CD4-positive, alpha-beta T cell treated with Interleukin-4 for 1 hour (primary cell): ENCODE results near the gene HNF4A.
"Not testable (repeated sequence)": the region's sequence is repeated elsewhere in the genome, so short reads cannot be mapped to it uniquely, and the experiment has no call there.

Experiments used
- DNase-seq, 2 donors: peaks; one replicate each; pipeline ENCODE4 v3.0.0-alpha.2; 2020 to 2022

Gene HNF4A

DNA sequence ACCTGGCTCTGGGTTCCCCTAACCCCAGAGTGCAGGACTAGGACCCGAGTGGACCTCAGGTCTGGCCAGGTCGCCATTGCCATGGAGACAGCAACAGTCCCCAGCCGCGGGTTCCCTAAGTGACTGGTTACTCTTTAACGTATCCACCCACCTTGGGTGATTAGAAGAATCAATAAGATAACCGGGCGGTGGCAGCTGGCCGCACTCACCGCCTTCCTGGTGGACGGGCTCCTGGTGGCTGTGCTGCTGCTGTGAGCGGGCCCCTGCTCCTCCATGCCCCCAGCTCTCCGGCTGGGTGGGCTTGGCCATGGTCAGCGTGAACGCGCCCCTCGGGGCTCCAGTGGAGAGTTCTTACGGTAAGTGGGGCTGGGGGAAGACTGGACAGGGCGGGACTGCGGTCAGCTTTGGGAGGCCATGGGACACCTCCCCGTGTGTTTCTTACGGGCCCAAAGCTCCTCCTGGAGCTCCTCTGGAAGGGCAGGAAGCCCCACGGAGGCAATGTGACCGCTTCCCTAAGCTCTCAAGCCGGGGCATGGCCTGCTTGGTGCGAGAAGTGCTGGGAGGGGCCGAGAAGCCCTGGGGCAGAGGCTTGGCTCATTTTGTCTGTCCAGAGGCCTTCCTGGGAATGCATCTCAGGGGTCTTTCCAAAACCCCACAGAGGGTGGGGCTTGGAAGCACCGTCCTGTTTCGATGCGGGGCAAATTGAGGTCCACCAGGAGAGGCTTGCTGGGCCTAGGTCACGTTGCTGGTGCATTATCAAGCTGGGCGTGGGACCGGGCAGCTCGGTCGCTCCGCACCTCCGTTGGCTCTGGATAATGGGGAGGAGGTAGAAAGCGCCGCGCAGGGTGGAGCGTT lies at the start of gene HNF4A:
TSS of gene HNF4A (plus strand) at position 202 of the 855 bp plus-strand sequence. CDS start at position 308, 106 bp downstream.
- DNase-seq: no peak

DNA sequence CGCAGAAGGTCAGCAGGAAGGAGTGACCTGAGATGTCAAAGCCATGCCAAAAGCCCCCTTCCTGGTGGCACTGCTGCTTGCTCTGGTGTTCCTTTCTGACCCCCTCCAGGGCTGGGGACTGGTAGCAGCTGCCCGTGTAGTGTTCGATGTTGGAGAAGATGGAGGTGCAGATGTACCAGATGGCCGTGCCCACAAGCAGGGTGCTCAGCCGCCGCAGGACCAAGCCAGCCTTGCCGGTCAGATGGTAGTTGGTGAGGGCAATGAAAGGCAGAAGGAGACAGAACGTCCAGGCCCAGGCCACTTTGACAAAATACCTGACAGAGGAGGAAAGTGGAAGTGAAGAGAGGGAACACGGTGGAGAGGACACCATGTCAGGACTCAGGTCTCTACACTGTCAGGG lies 48.6 kb upstream of the HNF4A start:
- DNase-seq: no peak

DNA sequence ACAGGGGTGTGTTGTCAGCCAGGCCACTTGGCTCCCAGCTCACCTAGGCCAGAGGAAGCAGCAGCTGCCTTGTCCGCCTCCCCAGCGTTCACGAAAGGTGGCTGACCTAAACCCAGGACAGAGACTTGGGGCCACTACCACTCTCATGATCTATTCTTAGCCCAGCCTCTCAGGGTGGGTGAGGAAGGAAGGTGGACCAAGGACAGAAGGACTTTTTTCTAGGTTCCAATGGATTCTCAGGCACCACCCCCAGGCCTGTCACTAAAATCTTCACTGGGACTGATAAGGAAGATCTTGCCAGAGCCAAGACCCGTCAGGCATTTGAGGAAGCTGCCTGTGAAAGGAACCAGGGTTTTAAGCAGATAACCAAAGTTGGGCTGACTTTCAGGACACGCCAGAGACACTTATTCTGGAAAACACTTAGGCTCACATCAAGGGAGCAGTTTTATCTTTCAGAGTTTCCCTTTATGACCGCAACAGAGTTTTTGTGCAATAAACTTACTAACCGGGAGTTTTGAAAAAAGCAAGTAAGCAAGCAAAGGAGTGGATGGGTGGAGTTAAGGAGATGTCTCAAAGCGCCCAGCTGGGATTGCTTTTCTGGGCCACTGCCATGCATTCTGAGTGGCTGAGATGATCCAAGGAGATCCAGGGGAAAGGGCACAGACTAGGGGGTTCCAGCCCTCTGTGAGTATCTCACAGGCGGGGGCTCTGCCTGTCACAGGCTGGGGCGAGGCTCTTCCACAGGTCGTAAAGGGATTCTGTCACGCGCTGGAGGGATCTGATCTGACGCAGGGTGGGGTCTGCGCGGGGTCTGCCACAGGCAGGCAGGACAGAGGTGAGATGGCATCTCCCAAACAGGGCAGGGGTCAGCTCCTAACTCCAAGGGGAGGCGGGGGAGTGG lies 45.5 kb upstream of the HNF4A start:
- DNase-seq: peak in 1 of 2 donors; percentile 7

DNA sequence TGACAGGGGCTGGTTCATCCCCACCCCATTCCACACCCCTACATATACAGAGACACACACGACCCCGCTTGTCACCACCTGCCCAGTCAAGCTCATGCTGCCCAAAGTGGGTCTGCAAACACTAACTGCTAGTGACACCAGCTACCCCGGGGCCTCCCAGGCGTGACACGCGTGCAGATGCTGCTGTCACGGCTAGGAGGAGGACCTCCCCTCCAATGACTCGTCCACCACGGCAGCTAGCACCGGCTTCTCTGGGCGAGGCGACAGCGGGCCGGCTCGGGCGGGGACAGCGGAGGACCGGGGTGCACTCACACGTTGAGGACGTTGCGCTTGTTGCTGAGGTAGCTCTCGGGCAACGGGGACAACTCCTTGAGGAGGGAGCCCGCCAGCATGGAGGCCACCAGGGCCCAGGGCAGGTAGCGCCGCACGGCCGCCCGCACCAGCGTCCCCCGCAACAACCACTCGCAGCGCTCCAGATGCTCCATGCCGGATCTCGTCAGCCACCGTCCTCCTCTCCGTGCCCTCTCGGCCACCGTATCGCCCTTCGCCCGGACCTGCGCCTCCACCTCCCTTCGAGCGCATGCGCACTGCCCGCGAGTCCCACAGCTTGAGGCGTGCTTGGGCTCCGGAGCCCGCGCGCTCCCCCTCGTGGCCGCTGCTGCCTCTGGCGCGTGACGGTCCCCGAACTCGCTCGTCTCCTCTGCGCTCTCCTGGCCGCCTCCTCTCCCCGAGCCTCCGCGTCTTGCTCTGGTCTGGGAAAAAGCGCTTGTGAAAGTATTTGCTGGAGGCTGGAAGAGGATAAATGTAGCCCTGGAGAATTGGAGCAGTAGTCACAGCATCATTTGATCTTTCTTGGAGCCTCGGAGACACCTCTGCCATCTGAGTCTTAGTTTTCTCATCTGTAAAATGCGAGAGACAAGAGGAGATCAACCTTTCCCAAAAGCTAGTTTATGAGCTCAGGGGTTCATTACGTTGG lies 44.5 kb upstream of the HNF4A start, which contains the start of gene FITM2:
TSS of gene FITM2 (minus strand) at position 539 of the 976 bp plus-strand sequence. CDS start at position 485, 54 bp downstream.
- peak; percentile 98 for DNase-seq

DNA sequence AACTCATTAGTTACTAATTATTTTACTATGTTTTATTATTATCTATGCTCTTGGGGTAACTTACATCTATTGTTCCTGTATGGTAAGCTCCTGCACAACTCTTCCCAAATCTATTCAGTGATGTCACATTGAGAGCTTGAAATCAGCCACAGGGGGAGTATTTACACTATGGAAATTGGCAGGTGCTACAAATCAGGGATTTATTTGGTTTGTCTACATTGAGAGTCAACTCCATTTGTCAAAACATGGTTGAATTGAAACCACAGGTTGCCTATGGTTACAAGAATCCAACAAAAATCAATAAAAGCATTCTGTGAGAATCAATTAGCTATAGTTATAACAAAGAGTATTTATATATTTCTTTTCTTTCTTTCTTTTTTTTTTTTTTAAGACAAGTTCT lies 40.6 kb upstream of the HNF4A start:
- DNase-seq: no peak

DNA sequence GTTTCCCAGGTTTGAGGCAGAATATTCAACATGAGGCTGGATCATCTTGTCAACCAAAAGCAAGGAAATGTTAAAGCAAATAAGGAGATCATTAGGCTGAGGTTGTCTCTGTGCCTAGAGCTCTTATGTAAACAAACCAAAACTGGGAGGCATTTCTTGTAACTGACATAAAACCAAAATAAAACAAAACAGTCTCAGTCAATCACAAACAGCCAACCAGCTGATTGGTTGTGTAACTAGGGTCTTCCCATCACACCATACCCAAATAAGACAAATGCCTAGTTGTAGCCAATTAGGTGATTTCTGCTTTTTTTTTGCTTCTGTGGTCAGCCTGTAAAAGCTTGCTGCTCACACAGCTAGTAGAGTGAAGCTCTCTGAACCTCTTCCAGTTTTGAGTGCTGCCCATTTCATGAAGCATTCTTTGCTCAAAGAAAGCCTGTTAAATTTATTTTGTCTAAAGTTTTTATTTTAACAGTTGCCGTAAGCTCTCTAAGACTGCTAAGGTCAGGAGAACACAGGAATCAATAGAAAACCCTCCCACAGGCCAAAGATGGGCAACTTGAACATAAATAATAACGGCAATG lies 35.6 kb upstream of the HNF4A start:
- DNase-seq: no peak

DNA sequence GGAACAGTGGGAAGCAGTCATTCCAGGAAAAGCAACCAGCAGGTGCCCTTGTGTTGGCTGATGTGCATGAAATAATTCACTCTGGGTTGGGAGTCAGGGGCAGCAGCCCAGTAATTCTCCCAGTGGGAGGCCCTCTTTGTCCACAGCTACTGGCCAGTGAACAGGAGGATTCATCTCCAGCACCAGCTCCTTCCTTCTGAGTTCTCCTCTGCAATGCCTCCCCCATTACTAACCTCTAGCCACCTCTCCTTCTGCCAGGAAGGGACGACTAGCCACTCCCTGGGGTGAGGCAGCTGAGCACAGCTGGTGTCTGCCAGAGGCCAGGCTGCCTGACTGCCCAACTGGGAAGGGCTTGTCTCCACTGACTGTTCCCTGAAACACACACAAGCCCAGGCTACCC lies 31.2 kb upstream of the HNF4A start:
- DNase-seq: no peak

DNA sequence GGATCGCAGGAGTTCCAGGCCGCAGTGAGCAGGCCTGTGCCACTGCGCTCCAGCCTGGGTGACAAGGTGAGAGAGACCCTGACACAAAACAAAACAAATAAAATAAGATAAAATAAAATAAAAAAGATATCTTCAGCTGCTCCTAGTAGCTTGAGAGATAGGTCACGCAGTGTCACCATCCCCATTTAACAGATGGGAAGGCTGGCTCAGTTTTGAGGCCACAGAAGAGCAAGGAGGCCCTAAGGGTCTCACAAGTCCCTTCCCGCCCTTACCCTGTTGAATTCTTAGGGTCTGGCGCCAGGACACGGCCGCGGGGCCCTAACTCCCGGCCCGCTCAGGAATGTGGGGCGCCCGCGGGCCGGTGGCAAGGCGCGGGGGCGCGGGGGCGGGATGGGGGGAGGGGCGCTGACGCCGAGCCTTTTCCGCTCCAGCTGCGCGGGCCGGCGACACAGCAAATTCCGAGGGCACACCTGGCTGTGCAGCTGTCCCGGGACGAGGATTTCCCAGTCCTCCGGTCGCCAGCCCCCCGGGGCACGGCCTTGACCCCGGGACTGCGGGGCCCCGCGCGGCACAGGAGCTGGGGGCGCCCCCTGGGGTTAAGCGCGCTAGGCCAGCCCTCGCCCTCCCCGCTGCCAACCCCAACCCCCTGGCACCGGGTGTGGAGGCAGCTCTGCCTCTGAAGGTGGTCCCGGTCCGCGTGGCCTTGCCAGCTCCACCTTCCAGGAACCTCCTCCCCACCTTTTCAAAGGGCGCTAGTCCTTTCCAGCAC lies 28.9 kb upstream of the HNF4A start:
- no peak for DNase-seq

DNA sequence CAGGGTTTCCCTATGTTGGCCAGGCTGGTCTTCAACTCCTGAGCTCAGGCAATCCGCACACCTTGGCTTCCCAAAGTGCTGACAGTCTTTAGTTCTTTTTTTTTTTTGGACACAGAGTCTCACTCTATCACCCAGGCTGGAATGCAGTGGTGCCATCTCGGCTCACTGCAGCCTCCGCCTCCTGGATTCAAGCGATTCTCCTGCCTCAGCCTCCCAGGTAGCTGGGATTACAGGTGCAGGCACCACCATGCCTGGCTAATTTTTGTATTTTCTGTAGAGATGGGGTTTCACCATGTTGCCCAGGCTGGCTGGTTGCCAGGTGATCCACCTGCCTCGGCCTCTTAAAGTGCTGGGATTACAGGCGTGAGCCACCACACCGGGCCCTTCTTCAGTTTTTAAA lies 27.8 kb upstream of the HNF4A start:
- not testable (repeated sequence) for DNase-seq

DNA sequence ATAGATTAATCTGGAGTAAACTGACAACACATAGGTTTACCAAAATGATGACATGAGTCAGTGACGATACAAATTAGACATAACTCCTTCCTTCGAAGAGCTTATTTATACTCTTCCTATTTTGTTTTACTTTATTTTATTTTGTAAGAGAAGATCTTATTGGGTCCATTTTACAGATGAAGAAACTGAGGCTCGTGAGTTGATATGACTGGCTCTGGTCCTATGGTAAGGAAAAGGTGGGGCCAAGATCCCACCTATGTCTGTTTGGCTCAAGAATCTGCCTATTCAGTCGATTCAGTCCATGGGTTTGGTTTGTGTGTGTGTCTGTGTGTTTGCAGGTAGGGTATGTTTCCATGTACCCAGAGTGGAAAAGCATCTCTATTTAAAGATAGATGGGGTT lies 27.1 kb upstream of the HNF4A start:
- DNase-seq: no peak

DNA sequence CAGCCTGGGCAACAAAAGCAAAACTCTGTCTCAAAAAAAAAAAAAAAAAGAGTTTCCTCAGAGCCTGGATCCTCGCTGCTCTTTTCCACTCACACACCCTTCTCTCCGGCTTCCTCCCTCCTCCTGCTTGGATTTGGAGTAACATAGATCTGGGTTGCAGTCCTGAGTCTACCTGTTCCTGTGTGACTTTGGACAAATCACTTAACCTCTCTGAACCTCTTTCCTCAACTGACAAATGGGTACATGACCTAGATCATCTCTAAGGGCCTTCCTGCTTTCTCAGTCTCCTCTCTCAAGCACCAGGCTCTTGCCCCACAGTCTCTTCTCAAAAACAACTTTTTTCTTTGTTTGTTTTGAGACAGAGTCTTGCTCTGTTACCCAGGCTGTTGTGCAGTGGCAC lies 24.3 kb upstream of the HNF4A start:
- no peak for DNase-seq

DNA sequence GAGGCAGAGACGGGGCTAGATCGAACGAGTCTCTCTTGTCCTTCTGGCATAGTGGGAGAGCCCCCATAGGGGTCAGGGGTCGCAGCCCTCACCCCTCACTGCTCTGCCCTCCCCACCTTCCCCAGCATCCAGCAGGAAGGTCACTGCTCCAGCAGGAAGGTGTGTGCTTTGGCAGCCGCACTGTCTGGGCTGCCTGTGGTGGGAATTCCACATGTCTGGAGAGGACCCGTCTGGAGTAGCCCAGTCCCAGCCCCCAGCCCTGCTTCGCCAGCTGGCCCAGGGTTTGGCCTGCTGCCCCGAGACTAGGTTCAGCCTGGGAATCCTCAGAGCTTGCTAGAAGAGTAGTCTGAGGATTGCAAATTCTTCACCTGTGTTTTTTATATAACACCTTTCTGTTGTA lies 21.2 kb upstream of the HNF4A start:
- no peak for DNase-seq

DNA sequence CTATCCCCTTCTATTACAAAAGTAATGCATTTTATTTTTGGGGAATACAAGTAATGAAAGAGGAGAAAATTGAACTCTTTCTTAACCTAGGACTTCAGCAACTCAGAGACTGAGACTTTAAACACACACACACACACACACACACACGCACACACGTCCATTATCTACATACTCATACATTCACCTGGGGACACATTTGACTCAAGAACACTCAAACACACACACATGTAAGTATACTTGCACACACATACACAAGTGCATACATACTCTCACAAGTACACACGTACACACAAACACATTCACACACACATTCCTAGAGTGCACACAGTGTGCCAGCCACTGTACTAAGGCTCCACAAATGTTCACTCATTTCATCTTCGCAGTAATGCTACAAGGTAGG lies 20.8 kb upstream of the HNF4A start:
- no peak for DNase-seq

DNA sequence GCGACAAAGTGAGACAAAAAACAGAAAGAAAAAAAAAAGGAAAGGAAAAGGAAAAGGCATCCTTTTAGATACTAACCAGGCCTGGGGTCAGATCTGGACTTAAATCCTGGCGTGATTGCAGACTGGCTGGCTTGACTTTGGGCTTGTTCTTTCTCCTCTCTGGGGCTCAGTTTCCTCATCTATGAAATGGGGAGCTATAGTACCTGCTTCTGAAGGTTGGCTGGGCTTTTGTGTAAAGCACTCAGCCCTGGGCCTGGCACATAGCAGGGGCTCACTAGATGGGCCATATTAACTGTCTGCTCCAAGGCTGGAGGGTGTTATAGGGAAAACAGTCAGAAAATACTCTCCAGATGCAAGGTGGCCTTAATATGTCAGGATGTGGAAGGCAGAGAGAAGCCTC lies 19.8 kb upstream of the HNF4A start:
- no peak for DNase-seq

DNA sequence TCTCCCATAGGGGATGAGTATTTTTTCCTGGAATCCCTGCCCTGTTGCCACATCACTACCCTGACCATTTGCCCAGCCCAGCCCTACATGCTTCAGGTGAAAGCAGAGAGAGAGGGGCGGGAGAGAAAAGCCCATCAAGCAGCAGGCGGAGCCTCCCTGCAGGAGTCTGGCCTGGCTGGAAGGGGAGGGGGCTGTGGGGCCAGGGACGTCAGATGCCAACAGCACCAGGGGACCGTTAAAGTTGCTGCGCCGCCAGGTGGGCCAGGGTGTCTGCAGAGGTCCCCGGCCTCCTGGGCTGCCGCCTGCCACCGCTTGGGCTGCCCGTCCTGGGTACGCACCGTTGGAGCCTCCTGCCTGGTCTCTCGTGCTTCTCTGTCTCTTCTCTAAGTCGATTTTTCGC lies 19.4 kb upstream of the HNF4A start:
- DNase-seq: no peak

DNA sequence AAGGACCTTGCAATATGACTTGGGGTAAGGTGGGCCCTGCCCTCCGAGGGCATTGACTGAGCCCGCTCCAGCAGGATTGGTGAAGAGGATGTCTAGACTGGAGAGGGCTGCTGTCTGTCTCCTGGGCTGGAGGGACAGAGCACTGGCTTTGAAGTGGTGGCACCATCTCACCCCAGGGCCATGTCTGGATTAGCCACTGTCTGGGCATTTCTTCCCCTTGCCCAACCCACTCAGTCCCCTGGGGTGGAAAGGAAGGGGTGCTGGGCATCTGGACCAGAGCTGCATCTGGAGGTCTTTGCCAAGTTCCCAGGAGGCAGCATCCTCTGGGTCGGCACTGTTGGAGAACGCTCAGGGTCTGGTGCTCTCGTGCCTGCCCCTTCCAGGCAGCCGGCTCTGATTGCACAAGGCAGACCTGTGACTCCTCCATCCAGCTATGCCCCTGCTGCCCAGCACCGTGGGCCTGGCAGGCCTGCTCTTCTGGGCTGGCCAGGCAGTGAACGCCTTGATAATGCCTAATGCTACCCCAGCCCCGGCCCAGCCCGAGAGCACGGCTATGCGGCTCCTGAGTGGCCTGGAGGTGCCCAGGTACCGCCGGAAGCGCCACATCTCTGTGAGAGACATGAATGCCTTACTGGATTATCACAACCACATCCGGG lies 18.6 kb upstream of the HNF4A start, which contains the start of gene R3HDML:
TSS of gene R3HDML (plus strand) at position 319 of the 656 bp plus-strand sequence. CDS start at position 434, 115 bp downstream.
- DNase-seq: no peak

DNA sequence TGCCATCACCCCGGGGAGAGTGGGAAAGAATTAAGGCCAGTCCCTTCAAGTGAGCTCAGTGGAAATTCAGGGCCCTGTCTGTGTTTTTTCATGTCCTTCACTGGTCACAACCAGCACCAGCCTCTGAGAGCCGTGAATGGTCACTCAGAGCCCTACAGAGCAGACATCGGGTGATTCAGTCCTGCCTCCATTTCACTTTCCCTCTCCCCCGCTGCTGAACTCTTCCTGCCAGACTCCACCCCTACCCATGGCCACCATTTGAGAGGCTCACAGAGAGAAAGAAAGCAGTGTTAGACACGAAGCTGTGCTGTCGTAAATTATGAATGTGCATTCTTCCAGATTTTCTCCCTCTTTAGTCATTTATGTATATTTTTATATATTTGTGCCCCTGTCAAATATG lies 13.3 kb upstream of the HNF4A start:
- DNase-seq: no peak

DNA sequence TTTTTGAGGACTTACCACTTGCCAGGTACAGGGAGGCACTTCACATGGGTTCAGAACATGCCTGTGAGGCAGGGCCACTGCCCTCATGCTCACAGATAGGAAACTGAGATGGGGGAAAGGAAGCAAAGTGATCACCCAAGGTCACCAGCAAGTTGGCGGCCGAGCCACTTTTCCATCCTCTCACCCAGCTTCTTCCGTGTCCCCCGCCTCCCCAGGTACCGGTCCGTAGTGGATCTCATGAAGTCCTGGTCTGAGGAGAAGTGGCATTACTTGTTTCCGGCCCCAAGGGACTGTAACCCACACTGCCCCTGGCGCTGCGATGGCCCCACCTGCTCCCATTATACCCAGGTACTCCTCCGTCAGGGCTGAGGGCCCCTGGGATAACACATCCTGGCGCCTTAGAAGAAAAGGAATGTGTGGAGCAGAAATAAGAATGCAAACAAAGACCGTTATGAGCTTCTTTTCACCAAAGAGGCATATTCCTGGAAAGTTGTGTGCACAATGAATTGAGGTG lies 12.3 kb upstream of the HNF4A start:
- DNase-seq: no peak

DNA sequence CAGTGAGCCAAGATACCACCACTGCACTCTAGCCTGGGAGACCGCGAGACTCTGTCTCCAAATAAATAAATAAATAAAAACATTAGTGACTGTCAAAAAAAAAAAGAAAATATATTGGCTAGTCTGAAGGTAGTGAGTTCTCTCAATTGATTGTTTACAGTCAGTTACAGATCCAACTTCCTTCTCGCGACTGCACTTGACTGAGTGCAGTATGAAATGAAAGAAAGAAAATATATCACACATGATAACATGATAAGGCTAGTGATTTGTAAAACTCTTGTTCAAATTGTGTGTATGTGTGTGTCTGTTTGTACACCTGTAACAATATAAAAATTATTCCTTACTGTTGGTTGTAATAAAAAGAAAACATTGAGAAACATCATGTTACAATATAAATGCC lies 10.8 kb upstream of the HNF4A start:
- DNase-seq: no peak

DNA sequence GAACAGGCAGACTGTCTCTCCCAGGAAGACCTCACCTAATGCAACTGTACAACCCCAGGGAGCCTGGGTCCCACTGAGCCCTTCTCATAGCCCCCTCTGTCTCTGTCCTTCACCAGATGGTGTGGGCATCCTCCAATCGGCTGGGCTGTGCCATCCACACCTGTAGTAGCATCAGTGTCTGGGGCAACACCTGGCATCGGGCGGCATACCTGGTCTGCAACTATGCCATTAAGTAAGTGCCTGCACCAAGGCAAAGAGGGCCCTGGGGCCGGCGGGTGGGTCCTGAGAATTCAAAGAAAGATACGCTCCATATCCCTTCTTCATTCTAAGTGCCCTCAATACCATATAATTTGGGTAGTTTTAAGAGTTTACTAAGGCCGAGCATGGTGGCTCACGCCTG lies 10.4 kb upstream of the HNF4A start:
- no peak for DNase-seq
